ENCODE data around the gene OSBPL3.

The OSBPL3 gene

GRCh38 chr7:24896031-24896501 lies 83.9 kb downstream of the OSBPL3 start:
- no peak for DNase-seq (ENCODE audit: low read depth in 2 of 2)

GRCh38 chr7:24894429-24895221 lies 85.4 kb downstream of the OSBPL3 start:
- DNase-seq (ENCODE audit: low read depth in 2 of 2) = no peak

GRCh38 chr7:24891311-24891735 lies 88.7 kb downstream of the OSBPL3 start:
- DNase-seq (ENCODE audit: low read depth in 2 of 2) = no peak

- DNase-seq (ENCODE audit: low read depth in 2 of 2) = no peak
Measured at GRCh38 chr7:24889611-24890010, 90.4 kb downstream of the OSBPL3 start.

GRCh38 chr7:24888653-24889052 lies 91.3 kb downstream of the OSBPL3 start:
- no peak for DNase-seq (ENCODE audit: low read depth in 2 of 2)

- DNase-seq (ENCODE audit: low read depth in 2 of 2) = no peak
Measured at GRCh38 chr7:24885716-24886115, 94.3 kb downstream of the OSBPL3 start.

- no peak for DNase-seq (ENCODE audit: low read depth in 2 of 2)
Measured at GRCh38 chr7:24885305-24885704, 94.7 kb downstream of the OSBPL3 start.

GRCh38 chr7:24884401-24884800 lies 95.6 kb downstream of the OSBPL3 start:
- DNase-seq (ENCODE audit: low read depth in 2 of 2) = no peak

GRCh38 chr7:24883622-24884013 lies 96.4 kb downstream of the OSBPL3 start:
- no peak for DNase-seq (ENCODE audit: low read depth in 2 of 2)

GRCh38 chr7:24882989-24883621 lies 96.9 kb downstream of the OSBPL3 start:
- no peak for DNase-seq (ENCODE audit: low read depth in 2 of 2)

- DNase-seq (ENCODE audit: low read depth in 2 of 2) = no peak
Measured at GRCh38 chr7:24881623-24882022, 98.4 kb downstream of the OSBPL3 start.

- DNase-seq (ENCODE audit: low read depth in 2 of 2) = no peak
Measured at GRCh38 chr7:24880886-24881285, 99.1 kb downstream of the OSBPL3 start.

- DNase-seq (ENCODE audit: low read depth in 2 of 2) = no peak
Measured at GRCh38 chr7:24879291-24879690, 100.7 kb downstream of the OSBPL3 start.

- DNase-seq (ENCODE audit: low read depth in 2 of 2) = no peak
Measured at GRCh38 chr7:24877790-24878311, 102.1 kb downstream of the OSBPL3 start.

- no peak for DNase-seq (ENCODE audit: low read depth in 2 of 2)
Measured at GRCh38 chr7:24874791-24875190, 105.2 kb downstream of the OSBPL3 start.

- no peak for DNase-seq (ENCODE audit: low read depth in 2 of 2)
Measured at GRCh38 chr7:24873944-24874343, 106.0 kb downstream of the OSBPL3 start.

GRCh38 chr7:24871770-24872169 lies 108.2 kb downstream of the OSBPL3 start:
- no peak for DNase-seq (ENCODE audit: low read depth in 2 of 2)

GRCh38 chr7:24870766-24871165 lies 109.2 kb downstream of the OSBPL3 start:
- no peak for DNase-seq (ENCODE audit: low read depth in 2 of 2)

GRCh38 chr7:24869572-24869971 lies 110.4 kb downstream of the OSBPL3 start:
- DNase-seq (ENCODE audit: low read depth in 2 of 2) = no peak

GRCh38 chr7:24868741-24869140 lies 111.2 kb downstream of the OSBPL3 start:
- DNase-seq (ENCODE audit: low read depth in 2 of 2) = no peak

- DNase-seq (ENCODE audit: low read depth in 2 of 2) = no peak
Measured at GRCh38 chr7:24866004-24866615, 113.9 kb downstream of the OSBPL3 start.

- DNase-seq (ENCODE audit: low read depth in 2 of 2) = no peak
Measured at GRCh38 chr7:24864214-24864817, 115.7 kb downstream of the OSBPL3 start.
